Measurements from ENCODE around the gene COL4A6. TPM values are rescaled to one million over a fixed set of nuclear protein-coding genes. Genes with fewer than 3 reads are reported as not detected.

The COL4A6 gene
- total and polyA plus RNA-seq, 12 donors = 0.14 to 1.4 (median 0.73) TPM

- intact Hi-C loops (cut with DNase I) = no loop called here
- H3K27ac ChIP-seq = no peak overlapping the region
- H3K4me1 ChIP-seq (replicated peaks in 1 of 2) = no peaks in the 10 kb centered on the region
- 60 to 77% (median 66%) methylated on average over 2 to 3 of the region's 3 CpGs for WGBS, 4 donors
- TF ChIP-seq CTCF (IDR thresholded peaks at IDR 0.05) (no peak), POLR2A (IDR thresholded peaks at IDR 0.05) (no peak)
- peaks cover 29% of the 10 kb centered on the region for H3K27me3 ChIP-seq
- no peak overlapping the region for H3K4me3 ChIP-seq
- H3K36me3 ChIP-seq (replicated peaks in 1 of 2) = no peaks in the 10 kb centered on the region
- no peaks in the 10 kb centered on the region for H3K9me3 ChIP-seq (replicated peaks in 1 of 3)
- no peak for DNase-seq
These were observed 220.3 kb downstream of the COL4A6 start for GRCh38 chrX:108217876-108218275.

GRCh38 chrX:108216919-108217571, 221.2 kb downstream of the COL4A6 start:
- no peaks in the 10 kb centered on the region for H3K4me1 ChIP-seq (replicated peaks in 1 of 2)
- H3K9me3 ChIP-seq (replicated peaks in 1 of 3) = no peaks in the 10 kb centered on the region
- H3K36me3 ChIP-seq (replicated peaks in 1 of 2) = no peaks in the 10 kb centered on the region
- DNase-seq = no peak
- intact Hi-C loops (cut with DNase I) = no loop called here
- H3K27ac ChIP-seq = no peak overlapping the region
- 74 to 83% (median 79%) methylated on average over 1 to 3 of the region's 3 CpGs for WGBS, 4 donors
- TF ChIP-seq CTCF (IDR thresholded peaks at IDR 0.05) = no peak
- no peak for TF ChIP-seq POLR2A (IDR thresholded peaks at IDR 0.05)
- peaks cover 29% of the 10 kb centered on the region for H3K27me3 ChIP-seq
- no peak overlapping the region for H3K4me3 ChIP-seq

GRCh38 chrX:108216405-108216804, 221.8 kb downstream of the COL4A6 start:
- no peak for DNase-seq
- no peak overlapping the region for H3K27ac ChIP-seq

DNA sequence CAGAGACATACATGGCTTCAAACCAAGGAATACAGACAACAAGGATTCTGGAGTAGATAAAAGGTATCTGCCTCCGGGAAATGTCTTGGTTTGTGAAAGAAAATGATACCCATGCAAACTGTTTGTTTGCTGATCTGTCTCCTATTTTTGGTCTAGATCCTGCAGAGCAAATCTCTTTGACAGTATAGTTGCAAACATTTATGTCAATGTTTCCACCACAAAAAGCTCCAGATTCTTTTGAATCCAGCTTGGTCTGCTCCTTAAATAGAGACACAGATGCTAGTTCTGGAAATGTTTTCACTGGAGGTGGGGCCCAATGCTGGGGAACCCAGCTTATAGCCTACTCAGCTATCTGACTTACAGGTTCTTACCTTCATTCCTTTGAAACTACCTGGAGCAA, 226.9 kb downstream of the COL4A6 start:
- DNase-seq = no peak
- intact Hi-C loops (cut with DNase I) = no loop called here
- H3K27me3 ChIP-seq = peaks cover 19% of the 10 kb centered on the region
- H3K4me1 ChIP-seq (replicated peaks in 1 of 2) = no peaks in the 10 kb centered on the region
- no peak for TF ChIP-seq POLR2A (IDR thresholded peaks at IDR 0.05)
- TF ChIP-seq CTCF (IDR thresholded peaks at IDR 0.05) = no peak
- WGBS, 4 donors = 77 to 94% (median 83%) methylated on average over 1 of the region's 1 CpG
- no peak overlapping the region for H3K4me3 ChIP-seq
- H3K27ac ChIP-seq = no peak overlapping the region
- no peaks in the 10 kb centered on the region for H3K36me3 ChIP-seq (replicated peaks in 1 of 2)
- no peaks in the 10 kb centered on the region for H3K9me3 ChIP-seq (replicated peaks in 1 of 3)

More at GRCh38 chrX:108216405-108216804, 221.8 kb downstream of the COL4A6 start:
- Histone ChIP-seq H3K27me3 (peaks cover 29% of the 10 kb centered on the region), H3K4me3 (no peak overlapping the region), H3K36me3 (replicated peaks in 1 of 2) (no peaks in the 10 kb centered on the region), H3K4me1 (replicated peaks in 1 of 2) (no peaks in the 10 kb centered on the region), H3K9me3 (replicated peaks in 1 of 3) (no peaks in the 10 kb centered on the region)
- intact Hi-C loops (cut with DNase I) = no loop called here
- no peak for TF ChIP-seq CTCF (IDR thresholded peaks at IDR 0.05)
- no peak for TF ChIP-seq POLR2A (IDR thresholded peaks at IDR 0.05)
- WGBS, 4 donors = 66 to 78% (median 71%) methylated on average over 1 of the region's 1 CpG

Data from adrenal gland (tissue), 12 donors.